Kidney capillary endothelial cell (primary cell): ENCODE results near the gene LIN7B.
"Not testable (repeated sequence)": the region's sequence is repeated elsewhere in the genome, so short reads cannot be mapped to it uniquely, and the experiment has no call there.

Experiments used
- DNase-seq: peaks from one replicate; pipeline ENCODE4 v3.0.0-alpha.2; 2018; ENCODE audit warnings: low spot score

The LIN7B gene

DNA sequence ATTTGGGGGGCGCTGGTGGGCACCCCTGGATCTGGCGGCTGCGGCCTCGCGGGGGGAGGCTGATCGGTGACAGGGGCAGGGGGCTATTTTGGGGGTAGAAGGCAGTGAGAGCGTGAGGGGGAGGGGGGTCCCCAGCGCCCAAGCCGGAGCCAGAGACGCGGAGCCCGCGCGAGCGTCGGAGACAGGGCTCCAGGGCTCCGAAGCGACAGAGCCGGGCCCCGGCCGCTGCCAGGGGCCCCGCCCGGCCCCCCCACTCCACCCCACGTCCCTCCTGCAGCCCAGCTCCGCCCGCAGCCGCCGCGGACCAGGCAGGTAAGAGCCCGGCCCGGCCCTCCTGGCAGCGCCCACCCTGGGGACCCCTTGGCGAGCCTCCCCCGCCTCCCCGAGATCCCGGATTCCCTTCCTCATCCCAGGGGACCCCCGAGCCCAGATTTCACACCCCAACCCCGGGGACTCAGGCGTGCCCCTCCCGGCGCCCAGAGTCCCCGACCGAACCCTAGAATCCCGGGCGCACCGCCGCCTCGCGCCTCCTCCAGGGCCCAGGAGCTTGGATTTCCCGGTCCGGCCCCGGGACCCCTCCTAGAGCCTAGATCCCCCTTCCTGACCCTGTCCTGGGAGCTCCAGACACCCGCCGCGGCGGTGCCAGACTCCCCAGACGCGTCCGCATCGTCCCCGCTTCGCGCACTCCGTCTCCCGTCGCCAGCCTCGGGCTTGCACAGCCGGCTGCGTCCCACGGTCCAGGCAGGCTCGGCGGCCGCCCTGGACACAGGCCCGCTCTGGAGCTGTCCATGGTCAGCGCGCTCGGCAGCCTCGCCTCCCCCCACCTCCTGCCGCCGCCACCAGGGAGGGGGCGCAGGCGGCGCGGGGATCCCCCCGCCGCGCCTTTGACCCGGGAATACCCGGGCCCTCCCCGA lies 5.5 kb downstream of the LIN7B start, which contains the start of gene PPFIA3:
Gene PPFIA3, plus strand, starts transcription at position 134 of the 914 bp plus-strand sequence. CDS start 8,330 bp downstream, outside the sequence.
- DNase-seq, result peak; percentile 48

DNA sequence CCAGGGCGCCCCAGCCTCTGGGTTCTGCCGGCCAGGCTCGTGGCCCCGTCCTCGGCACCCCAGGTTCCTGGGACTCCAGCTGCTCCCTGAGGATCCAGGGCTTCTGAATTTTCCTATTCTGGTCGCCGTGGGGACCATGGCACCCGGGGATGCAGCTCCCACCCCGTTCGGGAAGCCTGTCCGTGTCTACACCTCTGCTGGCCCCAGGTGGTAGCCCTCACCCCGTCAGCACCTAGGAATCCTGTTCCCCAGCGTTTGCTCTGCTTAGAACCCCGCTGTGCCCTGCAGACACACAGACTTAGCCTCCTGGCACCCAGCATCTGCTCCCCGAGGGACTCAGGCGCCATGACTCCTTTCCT lies 6.1 kb downstream of the LIN7B start:
- no peak for DNase-seq

DNA sequence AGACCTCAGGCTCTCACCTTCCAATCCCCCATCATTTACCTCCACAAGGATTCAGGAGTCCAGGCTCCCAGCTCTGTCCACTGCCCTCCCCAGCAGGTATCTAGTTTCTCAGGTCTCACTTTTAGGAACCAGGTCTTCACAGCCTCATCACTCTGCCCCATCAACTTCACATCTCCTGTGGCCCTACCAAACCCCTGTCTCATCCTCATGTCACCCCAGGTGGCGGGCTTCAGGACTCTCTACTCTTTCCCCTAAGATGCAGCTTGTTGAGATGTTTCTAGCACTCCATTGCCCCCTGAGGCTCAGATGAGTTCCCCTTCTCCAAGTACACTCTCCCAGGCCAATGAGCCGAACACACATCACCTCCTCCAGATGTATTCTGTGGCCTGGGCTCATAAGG lies 6.7 kb downstream of the LIN7B start:
- no peak for DNase-seq

DNA sequence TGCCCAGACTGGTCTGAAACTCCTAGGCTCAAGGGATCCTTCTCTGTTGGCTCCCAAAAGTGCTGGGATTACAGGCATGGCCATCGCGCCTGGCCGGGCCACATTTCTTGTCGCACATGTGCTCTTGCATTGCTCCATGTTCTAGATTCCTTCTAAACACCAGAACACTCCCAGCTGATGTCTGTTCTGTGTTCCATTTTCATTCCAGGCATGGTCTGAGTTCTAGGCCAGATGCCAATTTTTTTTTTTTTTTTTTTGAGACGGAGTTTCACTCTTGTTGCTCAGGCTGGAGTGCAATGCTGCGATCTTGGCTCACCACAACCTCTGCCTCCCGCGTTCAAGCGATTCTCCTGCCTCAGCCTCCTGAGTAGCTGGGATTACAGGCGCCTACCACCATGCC lies 7.7 kb downstream of the LIN7B start:
- DNase-seq, result not testable (repeated sequence)

DNA sequence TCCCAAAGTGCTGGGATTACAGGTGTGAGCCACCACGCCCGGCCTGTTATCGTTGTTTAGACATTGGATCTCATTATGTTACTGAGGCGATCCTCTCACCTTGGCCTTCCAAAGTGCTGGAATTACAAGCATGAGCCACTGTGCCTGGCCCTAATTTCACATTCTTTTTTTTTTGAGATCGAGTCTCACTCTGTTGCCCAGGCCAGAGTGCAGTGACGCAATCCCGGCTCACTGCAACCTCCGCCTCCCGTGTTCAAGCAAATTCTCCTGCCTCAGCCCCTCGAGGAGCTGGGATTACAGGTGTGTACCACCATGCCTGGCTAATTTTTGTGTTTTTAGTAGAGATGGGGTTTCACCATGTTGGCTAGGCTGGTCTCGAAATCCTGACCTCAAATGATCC lies 9.1 kb downstream of the LIN7B start:
- DNase-seq, result not testable (repeated sequence)

DNA sequence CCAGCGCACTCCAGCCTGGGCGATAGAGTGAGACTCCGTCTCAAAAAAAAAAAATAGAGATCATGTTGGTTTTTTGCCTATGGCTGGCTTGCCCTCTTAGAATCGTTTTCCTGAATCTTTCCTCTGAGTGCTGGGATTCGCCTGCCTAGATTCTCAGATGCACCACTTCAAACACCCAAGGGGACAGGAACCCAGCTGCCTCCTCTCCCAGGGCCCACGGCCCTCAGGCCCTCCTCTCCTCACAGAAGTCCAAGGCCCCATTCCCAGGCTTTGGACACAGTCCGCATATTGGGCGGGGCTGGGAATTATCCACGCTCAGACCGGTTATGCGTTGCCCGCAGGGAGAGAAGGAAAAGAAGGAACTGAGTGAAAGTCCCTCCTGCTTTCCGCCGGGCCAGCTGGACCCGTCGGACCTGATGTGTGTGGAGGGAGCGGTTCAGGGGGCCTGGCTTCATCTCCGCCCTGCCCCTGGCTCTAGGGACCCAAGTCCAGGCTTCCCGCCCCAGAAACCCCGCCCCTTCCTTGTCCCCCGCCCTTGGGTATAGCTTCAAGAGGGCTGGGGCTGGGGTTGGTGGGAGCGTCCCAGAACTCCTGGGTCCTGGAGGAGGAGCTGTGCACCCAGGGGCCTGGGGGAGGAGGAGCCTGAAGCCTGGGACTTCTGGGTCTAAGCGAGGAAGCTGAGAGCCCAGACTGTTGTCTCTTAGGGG lies 11.0 kb downstream of the LIN7B start:
- DNase-seq, result no peak

DNA sequence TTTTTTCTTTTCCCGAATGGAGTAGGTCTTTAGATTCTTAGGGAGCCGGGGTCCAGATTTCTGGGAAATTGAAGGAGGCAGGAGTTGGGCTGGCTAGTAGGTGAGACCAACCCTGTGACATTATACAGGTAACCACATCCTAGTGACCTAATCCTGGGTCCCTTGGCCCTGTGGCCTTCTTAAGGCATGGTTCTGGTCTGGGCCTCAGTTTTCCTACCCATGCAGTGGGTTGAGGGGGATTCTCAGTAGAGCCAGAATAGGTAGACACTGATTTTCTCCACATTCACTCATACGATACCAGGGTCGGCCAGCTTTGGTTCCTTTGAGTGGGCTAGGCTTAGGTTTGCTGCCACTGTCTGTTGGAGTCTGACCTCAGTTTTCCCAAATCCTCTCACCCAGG lies 12.4 kb downstream of the LIN7B start:
- no peak for DNase-seq

DNA sequence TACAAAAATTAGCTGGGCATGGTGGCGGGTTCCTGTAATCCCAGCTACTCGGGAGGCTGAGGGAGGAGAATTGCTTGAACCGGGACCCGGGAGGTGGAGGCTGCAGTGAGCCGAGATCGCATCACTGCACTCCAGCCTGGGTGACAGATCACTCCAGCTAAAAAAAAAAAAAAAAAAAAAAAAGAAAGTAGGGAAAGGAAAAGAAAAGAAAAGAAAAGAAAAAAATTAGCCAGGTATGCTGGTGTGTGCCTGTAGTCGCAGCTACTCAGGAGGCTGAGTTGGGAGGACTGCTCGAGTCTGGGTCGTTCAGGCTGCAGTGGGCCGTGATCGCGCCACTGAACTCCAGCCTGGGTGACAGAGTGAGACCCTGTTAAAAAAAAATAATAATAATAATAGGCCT lies 13.1 kb downstream of the LIN7B start:
- DNase-seq, result not testable (repeated sequence)

DNA sequence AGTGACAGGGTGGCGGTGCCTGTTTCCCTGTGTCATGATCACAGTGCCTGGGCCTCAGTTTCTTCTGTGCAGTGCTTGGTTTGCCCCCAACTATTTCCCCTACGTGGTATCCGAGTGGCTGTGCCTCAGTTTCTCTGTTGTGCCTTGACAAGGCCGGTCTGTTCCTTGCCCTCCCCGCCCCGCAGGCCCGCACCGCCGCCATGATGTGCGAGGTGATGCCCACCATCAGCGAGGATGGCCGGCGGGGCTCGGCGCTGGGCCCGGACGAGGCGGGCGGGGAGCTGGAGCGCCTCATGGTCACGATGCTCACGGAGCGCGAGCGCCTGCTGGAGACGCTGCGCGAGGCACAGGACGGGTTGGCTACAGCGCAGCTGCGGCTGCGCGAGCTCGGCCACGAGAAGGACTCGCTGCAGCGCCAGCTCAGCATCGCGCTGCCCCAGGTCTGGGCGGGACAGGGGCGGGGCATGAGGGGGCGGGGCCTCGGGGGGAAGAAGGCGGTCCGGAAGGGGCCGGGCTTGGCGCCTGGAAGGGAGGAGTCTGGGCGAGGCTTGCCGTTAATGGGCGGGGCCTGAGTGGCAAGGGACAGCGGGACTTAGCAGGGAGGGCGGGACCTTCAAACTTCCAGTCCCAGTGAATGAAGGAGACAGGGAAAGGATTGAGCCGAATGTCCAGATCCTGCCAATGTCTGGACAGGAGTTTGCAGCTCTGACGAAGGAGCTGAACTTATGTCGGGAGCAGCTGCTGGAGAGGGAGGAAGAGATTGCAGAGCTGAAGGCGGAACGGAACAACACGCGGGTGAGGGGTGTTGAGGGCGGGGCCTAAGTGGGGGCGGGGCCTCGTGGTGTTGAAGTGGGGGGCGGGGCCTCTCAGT lies 13.7 kb downstream of the LIN7B start:
- DNase-seq, result peak; percentile 95

DNA sequence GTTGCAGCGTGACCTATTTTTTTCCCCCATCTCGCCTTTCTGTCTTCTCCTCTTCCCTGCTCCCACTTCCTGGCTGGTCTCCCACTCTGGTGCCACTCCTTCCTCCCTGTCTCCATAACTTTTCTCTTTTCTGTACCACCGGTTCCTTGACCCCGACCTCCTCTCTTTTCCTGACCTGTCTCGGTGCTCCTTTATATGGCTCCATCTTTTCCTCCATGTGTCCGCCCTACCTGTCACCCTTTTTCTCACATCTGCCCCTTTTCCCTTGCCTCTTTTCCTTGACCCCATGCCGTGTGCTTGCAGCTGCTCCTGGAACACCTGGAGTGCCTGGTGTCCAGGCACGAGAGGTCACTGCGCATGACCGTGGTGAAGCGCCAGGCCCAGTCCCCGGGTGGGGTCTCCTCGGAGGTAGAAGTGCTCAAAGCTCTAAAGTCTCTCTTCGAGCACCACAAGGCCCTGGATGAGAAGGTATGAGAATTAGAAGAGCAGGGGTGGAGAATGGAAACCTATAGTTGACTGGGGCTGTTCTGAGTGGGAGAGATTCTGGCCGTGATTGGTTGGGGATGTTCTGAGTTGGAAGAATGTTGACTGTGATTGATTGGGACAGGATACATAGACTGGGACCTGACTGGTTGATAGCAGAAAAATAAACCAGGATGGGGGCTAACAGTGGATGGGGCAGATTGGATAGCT lies 14.5 kb downstream of the LIN7B start:
- DNase-seq, result no peak

DNA sequence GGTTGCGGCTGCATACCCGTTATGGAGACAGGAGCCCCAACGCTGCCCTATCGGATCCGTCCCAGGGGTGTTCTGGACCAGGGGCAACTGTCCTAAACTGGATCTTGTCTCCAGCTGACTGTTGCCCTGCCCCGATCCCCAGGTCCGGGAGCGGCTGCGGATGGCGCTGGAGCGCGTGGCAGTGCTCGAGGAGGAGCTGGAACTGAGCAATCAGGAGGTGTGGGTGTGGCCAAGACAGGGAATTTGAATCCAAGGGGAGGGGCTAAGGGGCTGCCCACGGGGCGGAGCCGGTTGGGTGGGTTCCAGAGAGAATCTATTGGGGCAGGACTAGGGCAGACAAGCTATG lies 15.0 kb downstream of the LIN7B start:
- no peak for DNase-seq

DNA sequence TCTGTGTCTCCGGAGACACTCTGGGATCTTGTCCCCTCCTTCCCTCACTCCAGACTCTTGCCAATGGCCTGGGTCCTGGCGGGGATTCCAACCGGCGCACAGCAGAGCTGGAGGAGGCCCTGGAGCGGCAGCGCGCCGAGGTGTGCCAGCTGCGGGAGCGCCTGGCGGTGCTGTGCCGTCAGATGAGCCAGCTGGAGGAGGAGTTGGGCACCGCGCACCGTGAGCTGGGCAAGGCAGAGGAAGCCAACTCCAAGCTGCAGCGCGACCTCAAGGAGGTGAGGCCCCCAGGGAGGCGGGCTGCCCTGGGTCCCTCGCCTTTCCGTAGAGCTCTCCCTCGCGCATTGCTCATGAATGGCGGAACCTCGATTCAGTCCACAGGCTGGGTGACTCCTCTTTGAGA lies 16.2 kb downstream of the LIN7B start:
- no peak for DNase-seq

DNA sequence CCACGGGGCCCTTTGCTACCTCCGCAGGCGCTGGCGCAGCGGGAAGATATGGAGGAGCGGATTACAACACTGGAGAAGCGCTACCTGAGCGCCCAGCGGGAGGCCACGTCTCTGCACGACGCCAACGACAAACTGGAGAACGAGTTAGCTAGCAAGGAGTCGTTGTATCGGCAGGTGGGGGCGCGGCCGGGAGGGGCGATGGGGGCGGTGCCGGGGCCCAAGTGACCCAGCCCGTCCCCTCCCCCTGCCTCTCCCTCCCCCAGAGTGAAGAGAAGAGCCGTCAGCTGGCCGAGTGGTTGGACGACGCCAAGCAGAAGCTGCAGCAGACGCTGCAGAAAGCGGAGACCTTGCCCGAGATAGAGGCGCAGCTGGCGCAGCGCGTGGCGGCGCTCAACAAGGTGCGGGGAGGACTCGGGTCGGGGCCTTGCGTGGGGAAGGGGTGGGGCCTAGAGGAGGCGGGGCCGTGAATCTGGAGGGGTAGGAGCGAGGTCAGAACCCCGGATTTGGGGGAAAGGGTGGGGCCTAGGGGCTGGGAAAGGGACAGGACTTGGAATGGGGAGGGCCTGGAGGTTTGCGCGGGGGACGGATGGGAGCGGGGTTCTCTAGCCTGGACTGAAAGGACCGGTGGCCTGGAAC lies 18.9 kb downstream of the LIN7B start:
- DNase-seq, result no peak

DNA sequence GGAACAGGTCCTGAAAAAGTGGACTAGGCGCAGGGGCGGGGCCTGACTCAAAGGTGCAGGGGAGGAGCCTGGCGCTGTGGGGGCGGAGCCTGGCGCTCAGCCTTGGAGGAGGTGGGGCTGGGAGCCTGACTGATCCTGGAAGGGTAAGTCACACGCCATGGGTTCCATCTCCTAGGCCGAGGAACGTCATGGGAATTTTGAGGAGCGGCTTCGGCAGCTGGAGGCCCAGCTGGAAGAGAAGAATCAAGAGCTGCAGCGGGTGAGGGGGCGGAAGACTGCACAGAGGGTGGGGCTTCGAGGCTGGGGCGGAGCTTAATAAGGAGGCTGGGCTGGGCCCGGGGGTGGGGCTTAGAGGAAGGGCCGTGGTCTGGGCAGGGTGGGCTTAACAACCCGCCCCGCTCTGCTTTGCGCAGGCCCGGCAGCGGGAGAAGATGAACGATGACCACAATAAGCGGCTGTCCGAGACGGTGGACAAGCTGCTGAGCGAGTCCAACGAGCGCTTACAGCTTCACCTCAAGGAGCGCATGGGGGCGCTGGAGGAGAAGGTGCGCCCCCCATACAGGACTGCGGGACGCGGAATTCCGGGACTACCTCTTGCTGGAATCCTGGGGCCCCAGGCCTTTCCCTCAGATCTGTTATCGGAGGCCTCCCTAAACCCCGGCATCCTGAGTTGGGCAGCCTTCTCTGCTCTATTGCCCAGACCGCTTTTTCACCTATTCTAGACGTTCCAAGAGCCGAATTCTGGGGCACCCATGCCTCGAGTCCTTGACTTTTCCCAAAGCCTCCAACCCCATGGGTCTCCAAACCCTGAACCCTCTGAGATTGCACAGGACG lies 19.7 kb downstream of the LIN7B start:
- no peak for DNase-seq

DNA sequence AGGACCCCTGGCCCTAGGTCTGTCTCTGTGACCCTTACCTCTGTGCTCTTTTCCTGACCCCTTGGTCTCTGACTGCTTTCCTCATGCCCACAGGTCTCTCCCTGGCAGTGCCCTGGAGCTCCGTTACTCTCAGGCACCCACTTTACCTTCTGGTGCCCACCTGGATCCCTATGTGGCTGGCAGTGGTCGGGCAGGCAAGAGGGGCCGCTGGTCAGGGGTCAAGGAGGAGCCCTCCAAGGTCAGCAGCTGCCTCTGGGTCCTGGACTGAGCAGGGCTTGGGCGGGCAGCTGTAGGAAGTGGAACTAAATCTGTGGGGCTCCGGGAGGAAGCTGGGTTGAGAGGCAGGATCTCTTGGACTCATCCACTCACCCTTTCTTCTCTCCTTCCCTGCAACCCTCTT lies 21.5 kb downstream of the LIN7B start:
- DNase-seq, result no peak

DNA sequence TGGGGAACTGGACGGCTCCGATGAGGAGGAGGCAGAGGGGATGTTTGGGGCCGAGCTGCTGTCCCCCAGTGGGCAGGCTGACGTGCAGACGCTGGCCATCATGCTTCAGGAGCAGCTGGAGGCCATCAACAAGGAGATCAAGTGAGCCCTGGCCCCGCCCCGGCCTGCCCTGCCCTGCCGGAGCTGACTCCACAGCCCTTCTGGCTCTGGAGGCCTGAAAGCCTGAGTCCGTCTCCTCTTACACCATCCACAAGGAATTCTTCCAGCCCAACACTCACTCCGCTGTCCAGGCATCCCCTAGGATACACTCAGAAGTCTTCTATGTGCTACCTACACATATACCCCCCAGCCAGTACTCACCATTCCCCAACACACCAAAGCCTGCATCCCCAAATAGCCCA lies 22.6 kb downstream of the LIN7B start:
- no peak for DNase-seq

DNA sequence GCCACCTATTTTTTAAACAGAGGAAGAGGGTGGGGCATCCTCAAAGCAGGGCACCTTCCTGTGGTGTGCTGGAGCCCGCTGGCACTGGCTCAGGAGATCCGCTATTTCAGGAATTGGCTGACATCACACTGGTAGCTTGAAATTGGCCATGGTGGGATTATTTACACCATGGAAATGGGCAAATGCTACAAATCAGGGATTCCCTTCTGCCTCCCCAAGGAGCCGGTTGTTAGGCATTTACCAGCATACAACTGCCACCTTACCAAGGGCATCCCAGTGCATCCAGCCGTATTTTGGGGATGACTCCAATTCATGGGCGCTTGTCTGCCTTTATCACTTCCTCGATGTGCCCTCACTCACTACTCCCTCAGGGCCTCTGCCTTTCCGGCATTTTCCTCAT lies 26.8 kb downstream of the LIN7B start:
- no peak for DNase-seq

DNA sequence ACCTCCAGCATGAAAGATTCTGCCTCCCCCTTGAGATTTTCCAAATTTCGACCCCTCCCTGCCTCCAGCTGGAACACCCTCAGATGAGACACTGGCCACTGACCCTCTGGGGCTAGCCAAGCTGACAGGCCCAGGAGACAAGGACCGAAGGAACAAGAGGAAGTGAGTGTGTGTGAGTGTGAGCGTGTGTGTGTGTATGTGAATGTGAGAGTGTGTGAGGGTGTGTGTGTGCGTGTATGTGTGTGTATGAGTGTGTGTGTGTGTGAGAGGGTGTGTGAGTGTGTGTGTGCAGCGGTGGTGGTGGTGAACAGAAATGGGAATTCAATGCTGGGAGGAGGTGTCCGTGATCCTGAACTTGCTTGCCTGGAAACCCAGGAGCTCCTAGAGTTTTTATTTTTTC lies 27.2 kb downstream of the LIN7B start:
- no peak for DNase-seq

DNA sequence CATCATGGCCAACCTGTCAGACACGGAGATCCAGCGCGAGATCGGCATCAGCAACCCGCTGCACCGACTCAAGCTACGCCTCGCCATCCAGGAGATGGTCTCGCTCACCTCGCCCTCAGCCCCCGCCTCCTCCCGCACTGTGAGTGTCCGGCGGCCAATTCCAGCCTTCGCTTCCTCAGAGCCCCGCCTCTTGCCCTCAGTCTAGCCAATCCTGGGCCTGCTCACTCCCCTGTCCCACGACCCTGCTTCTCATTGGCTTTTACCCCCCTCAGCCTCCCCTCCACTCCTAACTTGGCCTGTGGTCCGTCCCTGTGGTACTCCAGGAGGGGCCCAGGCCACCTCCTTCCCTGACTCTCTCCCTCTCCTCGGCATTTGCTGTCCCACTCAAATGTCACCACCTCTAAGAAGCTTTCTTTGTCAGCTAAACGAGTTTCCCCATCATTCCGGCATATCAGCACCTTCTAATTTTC lies 28.7 kb downstream of the LIN7B start:
- DNase-seq, result peak; percentile 83
